Inflammatory macrophage treated with lipopolysaccharide for 4 hours (primary cell): ENCODE results near the gene LDLRAD4.
A peak's percentile ranks its signal among the peaks of the same experiment; 100 is the strongest.

Source experiments
- DNase-seq: peaks from one replicate; pipeline ENCODE4 v3.0.0-alpha.2; 2020

Gene LDLRAD4

DNA sequence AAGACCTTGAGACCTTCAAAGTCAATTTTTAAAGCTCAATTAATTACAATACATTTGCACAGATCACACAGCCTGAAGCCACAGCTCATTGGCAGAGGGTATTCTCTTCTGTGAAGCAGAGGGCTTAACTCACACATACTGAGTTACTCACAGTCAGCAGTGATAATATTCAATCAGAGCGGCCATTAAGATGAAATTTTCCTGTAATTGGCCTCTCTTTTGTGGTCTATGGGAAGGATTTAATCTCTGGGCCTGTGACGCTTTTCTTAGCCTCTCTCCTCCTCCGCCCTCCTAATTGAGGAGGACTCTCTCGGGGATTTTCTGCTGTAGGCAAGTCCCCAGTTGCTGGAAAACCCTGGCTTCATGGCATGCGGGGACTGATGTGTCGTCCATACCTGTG, 12.3 kb upstream of the LDLRAD4 start:
- DNase-seq = no peak

DNA sequence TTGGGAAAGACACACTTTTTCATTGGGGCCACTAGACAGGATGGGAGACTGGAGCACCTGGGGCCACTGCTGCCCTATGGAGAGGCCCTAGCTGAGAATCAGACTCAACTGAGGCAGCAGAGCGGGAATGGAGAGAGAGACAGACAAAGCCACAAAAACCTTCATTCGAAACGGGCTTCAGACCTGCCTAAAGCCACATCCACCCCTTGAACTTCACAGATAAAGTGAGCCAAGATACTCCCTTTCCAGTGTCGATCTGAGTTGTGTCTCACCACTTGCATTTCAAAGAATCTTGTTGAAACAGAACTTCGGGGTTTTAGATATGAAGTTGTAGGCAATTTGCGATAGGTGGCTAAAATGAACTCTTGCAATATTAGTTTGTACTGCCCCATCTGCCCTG, 11.3 kb upstream of the LDLRAD4 start:
- DNase-seq = no peak

DNA sequence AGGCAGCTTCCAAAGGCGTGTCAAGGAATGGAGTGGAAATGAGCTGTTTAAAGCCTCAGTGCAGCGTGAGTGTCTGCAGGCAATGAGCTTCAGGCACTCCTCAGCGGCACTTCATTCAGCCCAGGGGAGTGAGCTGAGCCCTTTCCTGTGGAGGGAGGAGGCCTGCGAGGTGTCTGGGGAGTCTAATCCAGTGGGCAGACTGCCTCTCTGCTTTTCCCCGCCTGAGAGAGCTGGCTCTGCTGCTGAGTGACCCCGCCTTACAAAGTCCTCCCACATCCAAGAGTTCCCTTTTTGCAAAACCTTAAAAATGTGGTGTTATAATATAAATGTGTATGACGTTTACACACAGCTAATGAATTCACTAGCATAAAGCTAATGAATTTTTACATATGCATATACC, 7.0 kb upstream of the LDLRAD4 start:
- peak; percentile 47 for DNase-seq

DNA sequence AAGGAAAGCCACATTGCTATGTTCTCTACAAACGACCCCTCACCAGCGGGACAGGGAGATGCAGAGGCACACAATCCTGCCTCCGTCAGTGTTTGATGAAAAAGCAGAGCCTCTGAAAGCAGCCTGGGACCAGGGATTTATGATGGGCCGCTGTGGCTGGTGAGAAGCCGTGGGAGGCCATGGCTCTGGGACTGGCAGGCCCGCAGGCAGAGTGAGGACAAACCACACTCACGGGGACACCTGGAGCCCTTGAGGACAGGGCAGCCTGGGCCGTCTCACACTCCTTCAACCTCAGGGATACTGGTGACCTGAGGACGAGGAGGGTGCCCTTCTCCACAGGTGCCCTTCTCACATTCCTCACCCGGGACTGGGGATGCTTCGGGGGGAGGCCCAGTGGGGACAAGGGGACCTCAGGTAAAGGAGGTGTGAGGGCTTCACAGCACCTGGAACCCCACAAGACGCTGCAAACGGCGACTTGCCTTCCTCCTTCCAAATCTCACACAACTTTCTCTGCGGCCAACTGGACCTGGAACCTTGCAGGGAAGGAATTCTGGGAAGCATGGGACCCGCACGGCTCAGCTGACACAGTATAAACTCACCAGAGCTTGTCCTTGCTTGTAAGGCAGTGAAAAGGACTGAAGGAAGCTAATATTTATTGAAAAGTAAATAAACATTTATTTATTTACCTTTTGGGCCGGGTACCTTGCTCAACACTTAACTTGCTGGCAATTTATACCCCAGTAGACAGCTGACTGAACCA, 5.3 kb upstream of the LDLRAD4 start:
- DNase-seq = no peak

DNA sequence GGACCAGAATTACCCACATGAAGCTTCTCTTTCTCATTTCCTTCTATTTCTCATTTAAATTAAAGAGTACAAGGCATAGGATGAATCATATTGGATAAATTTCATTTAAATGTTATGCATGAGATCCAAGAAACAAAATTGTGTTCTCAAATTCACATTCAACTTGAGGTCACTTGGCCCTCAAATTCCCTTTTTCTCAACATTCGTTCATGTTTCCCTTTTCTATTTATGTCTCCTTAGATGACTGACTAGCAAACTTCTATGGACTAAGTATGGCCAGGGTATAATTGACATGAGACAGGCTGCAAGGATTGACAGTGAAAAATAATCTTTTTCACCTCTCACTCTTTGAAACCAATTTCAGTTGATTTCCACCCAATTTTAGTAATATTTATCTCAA, 4.0 kb upstream of the LDLRAD4 start:
- peak; percentile 65 for DNase-seq

DNA sequence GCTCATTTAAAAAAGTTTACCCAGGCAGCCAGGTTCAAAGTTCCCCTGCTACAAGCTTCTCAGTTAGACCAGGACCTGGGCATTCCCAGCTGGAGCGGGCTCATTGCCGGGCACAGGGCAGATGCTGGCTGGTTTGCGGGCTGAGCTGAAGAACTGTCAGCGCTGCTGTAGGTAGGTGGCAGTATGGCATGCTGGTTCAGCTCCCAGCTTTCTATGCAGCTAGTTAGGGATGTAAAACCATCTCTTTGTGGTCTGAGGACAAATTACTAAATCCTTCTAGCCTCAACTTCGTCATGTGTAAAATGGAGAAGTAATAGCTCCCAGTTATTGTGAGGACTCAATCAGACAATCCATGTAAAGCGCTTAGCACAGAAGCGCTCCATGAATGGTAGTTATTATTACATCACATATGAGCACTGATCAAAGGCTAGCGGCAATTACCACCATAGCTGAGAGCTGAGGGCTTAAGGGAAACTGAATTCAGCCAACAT, 2.4 kb upstream of the LDLRAD4 start:
- DNase-seq = peak; percentile 95

DNA sequence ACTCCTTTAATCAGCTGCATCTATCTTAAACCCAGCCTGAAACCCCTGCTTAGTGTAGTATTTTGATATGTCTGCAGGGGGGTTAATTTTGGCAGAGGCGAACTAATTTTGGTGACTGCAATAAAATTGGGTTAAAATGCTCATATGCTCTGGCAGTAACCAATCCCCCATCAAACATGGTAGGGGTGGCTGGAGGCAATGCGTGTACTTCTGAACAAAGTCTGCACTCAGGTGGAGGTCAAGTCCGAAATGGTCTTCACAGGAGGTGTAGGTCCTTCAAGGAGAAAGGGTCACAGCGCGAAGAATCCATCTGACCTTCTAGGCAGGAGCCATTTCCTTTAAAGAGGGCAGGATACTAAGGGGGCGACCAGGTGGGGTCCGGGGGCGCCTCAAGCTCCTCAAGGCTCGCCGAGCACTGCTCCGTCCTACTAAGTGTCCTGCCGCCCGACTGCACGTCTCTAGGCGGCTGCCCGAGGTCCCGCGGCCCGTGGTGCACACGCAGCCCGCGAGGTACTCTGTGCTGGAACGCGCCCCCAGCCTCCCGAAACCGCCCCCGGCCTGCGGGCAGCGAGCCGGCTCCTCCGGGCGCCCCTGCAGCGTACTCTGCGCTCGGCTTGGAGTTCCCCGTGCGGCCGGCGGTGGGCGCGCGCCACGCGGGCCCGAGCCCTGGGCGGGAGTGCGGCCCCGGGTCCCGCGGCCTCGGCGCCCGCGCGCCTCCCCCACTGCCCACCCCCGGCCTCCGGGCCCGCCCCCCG, 1.7 kb upstream of the LDLRAD4 start:
- peak; percentile 28 for DNase-seq

DNA sequence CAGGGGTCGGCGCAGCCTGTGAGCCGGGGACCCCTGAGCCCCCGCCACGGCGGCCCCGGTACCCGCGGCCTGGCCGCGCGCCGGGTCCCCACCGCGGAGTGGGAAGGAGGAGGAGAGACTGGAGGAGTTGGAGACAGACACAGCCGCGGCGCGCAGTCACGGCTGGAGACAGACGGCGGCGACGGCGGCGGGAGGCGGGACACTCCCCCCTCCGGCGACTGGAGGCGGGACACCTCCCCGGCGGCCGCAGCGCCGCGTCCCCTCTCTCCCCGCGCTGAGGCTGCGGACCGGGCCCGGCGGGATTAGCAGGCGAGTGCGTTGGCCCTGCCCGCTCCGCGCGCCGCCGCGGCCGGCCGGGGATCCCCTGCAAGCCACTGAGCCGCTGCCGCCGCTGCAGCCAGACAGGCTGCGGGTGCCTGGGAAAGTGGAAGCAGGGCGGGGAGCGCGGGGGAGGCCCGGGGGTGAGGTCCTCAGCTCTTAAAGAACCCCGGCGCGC, 1.0 kb upstream of the LDLRAD4 start:
- DNase-seq = peak; percentile 51

DNA sequence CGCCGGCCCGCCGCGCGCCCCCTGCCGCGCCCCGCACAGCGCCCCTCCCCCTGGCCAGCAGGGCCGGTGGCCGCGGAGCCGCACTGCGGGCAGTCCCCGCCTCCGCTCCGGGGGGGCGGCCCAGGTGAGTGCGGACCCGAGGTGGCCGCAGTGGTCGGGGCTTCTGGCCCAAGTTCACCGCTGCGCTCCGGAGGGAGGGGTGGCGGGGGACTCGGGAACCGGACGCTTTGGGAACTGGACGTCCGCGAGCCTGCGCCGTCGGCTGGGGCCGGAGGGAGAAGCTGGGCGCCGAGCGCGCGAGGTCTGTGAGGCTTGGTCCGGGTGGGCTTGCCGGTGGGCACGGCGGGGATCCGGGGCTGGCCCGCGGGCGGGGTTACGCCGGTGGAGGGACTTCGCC, 591 bp upstream of the LDLRAD4 start:
- DNase-seq = peak; percentile 23

DNA sequence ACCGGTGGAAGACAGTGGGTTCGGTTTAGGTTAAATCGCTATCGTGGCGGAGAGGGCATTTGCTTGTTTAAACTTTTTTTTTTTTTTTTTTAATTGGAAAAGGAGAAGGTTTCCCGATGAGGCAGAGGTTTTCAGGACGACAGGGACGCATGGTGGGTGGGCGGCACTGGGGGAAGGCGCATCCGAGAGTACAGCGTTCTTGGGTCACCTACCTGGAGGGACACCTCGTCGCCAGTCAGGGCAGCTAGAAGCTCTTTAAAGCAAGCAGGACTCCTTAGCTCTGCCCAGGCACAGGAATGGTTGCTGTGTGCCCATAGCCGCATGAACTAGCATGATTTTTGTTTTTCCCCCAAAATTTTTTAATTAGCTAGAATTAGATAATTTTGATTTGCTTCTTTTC, 437 bp downstream of the LDLRAD4 start:
- no peak for DNase-seq

DNA sequence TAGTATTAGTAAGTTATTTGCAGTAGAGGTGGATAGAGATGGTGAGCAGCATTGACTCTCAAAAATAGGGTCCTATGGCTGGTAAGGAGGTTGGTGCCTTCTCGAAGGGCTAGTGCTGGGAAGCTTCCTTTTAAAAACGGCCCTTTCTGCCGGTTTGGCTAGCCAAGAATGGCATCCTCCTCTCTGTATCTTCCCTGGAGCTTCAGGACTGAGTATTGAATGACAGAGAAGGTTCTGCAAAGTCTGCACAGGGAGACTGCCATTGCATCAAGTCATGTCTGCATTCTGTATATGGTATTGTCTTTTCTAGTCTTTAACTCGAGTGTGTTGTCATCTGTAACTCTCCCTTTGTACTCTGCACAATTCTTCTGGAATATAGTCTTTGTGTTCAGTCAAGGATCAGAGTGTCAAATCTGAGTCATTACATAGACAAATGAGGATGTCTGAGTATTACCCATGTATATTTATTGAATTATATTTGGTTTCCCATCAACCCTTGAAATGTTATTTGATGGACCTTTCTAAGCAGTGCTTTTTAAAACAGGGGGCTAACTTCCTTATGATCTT, 1.1 kb downstream of the LDLRAD4 start:
- DNase-seq = no peak

DNA sequence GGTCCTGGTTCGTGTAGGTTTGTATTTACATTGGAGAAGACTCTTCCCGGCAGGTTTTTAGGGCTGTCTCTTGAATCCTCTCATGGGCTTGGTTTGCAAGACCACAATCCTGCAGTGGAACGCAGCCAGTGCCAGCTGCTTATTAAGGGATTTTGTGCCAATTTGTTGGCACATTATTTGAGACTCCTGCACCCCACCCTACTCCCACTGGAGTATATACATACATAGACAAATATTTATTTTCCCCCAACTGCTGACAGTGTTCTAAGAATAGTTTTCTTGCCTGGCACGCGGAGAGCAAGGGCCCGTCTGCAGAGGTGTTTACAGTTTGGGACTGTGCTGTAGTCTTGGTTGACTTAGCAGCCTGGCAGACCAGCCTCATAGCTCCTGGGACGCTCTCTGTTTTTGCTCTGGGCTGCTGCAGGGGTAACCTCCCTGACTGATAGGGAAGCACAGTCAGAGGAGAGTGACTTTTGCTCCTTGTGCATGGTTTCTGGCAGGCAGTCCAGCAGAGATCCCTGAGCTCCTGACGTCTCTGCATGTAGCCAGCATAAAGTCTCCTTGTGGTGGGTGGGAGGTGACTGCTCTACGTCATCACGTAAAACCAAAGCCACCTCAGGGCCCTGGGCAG, 1.9 kb downstream of the LDLRAD4 start:
- DNase-seq = no peak

DNA sequence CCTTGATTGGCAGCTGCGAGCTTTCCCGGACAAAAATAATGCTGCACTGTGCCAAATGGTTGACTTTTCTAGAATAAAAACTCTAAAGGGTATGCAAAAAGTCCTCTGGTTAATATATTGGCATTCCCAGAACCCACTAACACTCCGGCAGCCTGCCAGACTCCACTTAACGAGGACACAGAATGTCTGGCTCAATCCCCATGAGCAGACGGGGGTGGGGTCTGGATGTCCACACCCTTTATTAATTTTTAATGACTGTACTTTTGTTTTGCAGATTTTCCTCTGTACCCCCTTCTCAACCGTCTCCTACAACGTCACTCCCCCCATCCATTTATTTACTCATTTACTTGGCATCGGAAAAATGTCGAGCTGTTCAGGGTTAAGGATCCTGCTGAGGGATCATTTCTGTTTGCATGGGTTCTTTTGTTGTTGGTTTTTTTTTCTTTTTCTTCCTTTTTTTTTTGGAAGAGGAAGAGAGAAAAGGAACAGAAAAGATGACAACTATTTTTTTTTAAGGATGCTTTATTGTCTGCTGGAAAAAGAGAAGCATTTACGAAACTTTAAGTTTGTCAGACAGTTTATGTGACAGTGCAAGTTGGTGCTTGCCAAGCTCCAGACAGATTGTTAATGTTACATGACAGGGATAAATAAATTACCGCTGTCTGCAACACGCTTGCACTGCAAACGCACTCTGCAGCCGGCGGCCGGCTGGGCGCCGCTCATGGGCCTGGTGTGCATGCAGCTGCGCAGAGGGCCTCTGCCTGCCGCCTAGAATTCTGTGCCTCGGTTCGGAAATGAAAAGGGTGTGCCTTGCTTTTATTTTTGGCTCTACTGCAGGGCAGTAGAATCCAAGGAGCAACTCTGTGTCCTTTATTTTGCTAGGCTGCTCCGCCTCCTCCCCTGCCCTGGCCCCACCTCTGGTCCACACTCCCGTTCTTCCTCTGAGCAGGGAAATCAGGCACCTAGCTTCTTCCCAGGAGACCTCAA, 3.6 kb downstream of the LDLRAD4 start:
- DNase-seq = peak; percentile 75

DNA sequence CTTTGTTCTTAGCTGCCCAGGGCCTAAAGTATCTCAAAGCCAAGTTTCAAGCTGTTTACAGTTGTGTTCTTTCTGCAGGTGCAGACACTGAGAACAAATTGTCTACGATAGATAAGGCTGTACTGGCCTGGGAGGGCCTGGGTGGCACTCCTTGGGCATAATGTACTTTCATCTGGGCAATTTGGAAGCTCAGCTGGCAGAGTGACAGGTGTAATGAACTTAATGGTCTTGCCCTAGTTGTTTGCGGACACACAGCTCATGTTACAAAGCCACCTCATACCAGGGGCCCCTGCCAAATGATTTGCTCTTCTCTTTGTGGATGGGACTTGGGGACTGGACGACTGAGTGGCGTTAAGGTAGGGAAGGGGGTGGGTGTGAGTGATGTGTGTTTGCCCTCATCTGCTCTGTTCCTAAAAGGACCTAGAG, 4.3 kb downstream of the LDLRAD4 start:
- DNase-seq = no peak

DNA sequence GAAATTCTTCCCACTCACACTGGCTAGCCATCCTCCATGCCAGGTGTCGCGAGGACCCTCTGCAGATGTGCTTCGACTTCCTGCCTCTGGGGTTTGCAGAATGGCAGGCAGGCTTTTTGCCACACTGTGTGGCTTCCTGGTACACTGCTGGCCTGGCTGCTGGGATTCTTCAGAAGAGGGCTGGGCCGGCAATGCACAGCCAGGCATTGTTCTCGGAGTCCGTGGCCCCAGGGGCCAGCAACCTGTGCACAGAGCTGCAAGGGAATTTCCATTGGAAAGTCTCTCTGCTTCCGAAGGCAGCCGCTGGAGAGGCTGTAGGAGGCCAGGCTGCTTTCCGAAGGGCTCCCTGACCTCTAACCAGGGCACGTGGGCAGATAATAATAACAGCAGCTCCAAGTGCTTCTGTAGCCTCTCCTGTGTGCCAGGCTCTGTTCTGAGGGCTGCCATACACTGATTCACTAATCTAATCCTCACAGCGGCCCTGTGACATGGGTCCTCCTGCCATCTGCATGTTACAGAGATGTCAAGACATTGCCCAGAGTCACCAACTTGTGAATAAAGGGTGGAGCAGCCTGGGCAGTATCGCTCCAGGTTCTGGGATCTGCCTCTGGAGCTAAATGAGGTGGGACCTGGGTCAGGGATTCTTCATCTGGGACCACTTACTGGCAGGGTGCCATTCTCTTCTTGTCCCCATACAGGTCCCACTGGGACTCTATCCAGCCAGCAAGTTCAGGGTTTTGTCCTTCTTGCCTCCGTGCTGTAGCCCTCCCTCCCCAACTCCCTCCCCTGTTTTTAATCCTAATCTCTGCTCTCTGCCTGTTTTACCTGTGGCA, 5.0 kb downstream of the LDLRAD4 start:
- no peak for DNase-seq

DNA sequence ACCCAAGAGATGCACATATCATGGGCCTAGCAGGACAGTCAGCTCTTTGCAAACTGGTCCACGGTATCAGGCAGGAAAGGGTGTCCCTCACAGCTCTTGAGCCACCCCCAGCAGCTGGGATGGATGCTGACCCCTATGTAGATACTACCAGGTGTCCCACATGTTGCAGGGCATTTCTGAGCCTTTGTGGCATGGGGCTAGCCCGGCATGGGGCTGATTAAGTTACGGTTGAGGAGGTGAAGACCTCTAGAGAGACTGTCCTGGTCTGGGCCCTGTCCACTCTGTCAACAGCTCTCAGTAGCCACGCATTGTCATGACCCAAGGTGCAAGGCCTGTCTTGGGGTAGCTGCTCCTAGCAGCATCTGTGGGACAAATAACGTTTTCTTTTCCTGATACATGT, 6.7 kb downstream of the LDLRAD4 start:
- DNase-seq = no peak

DNA sequence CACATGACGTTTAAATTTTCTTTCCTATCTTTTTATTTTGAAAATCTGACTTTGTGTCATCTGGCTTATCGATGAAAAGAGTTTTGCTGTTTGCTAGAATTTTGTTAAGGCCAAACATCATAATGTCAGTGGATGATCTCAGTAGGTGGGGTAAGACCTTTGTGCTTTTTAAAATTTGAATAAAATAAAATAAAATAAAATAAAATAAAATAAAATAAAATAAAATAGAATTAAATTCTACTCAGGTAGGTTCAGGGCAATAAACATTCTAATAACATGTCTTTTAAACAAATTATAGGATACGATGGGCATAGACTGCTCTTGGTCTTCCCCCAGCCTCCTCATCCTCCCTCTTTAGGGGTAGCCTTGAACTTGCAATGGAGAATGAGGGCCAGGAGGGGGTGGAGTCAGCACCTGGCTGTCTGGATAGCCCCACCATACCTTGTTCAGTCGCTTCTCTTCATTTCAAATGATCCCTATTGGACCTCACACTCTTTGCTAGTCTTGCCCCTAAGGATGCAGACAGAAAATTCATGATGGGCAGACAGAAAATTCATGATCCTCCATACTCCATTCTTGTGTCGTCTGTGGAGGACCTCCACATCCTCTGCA, 8.1 kb downstream of the LDLRAD4 start:
- DNase-seq = no peak

DNA sequence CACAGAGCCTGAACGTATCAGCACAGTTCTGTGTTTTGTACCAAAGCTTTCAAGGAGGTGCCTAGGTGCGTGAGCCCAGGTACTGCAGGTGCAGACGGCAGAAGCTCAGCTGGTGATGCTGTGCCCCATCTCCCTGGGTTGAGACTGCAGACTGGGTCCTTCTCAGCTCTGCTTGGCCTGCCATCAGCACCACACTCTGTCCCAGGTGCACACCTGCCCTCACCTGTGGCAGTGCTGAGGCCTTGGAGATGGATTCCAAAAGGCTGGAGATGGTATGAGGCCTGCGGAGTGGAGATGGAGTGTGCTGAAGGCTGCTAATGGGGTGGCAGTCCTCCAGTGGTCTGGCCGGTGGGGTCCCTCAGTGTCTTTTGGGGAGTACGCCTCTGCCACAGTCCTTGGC, 9.3 kb downstream of the LDLRAD4 start:
- DNase-seq = no peak

DNA sequence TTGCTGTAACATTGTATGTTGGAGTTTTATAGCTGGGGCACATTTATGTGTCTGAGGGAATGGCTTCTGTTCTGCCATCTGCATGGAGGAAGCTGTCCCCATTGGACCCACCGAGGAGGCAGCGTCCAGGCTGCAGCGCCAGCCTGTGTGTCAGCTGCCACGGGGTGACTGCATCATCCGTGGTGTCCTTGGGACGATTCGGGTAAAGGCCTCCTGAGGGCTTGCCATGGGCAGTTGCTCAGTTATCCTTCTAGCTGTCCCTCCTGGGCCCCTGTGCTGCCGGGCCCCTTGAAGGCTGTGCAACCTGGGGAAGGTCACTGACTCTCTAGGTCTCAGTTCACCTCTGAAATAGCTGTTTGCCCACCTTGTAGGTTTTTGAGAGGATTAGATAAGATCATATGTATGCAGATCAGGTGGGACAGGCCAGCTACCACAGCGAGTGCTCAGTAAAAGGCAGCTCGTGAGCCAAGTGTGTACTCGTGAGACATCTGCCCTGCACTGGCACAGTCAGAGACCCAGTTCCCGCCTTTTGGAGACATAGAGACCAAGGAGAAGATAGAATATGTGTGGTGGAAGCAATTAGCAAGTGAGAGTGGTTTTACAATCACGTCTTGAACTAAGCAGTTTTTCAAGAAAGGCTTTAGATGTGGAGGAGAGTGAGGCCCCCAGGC, 10.6 kb downstream of the LDLRAD4 start:
- no peak for DNase-seq

DNA sequence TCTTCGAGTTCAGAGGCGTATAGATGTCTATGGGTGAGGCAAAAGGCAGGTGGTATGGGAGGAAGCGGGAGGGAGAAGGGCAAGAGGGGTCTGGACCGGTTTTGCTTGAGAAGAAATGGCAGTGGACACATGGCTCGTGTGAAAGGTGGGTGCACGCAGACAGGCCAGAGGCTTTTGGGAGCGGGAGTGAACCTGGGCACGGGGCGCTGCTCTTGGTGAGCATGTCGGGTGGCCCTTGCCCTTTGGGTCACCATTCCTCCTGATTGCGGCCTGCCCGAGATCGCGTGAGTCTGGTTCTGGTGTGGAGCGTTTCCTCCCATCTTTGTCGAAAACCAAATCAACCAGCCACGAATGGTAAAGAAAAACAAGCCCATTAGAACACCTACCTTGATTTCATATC, 12.6 kb downstream of the LDLRAD4 start:
- no peak for DNase-seq
